ENCODE data around the gene HINFP. TPM values are rescaled to one million over a fixed set of nuclear protein-coding genes. Genes with fewer than 3 reads are reported as not detected.
A peak's percentile ranks its signal among the peaks of the same experiment; 100 is the strongest.

The HINFP gene
- total and polyA plus RNA-seq, 2 experiments from 2014 or later = 12.6 to 29.2 TPM

GRCh38 chr11:119093942-119094815 lies 27.2 kb upstream of the HINFP start:
- peaks cover 19% of the 10 kb centered on the region for H3K36me3 ChIP-seq (ENCODE audit: insufficient read depth)
- H3K27me3 ChIP-seq (ENCODE audit: insufficient read depth) = no peaks in the 10 kb centered on the region
- H3F3A ChIP-seq (replicated peaks; ENCODE audit: low read depth) = peaks cover 40% of the 10 kb centered on the region
- DNase-seq (ENCODE audit: low spot score) (peak; percentile 48), ATAC-seq (peak; percentile 5)
- peaks cover 29% of the 10 kb centered on the region; the same call in 1 of the 2 replicates for H4K20me1 ChIP-seq (replicated peaks; ENCODE audit: insufficient read depth)
- H3K9me3 Mint-ChIP-seq = no peaks in the 10 kb centered on the region; the same call in 2 of the 3 replicates
- no peaks in the 10 kb centered on the region for H3K9me2 ChIP-seq (ENCODE audit: insufficient read depth)
- peaks cover 27% of the 10 kb centered on the region for H3K27me3 Mint-ChIP-seq (ENCODE audit: insufficient read depth, low read depth, poor library complexity)
- peak overlapping the region; percentile 96 for H3K4me3 Mint-ChIP-seq
- H3K27ac Mint-ChIP-seq = peak overlapping the region; percentile 98
- H2AFZ ChIP-seq = no peak overlapping the region
- peaks cover 14% of the 10 kb centered on the region; the same call in 1 of the 2 replicates for H3K4me1 ChIP-seq (ENCODE audit: insufficient read depth)
- peak overlapping the region; percentile 85 for H3K27ac ChIP-seq (ENCODE audit: low read depth)
- peaks cover 34% of the 10 kb centered on the region for H3K79me2 ChIP-seq (replicated peaks; ENCODE audit: insufficient read depth)
- H3K36me3 Mint-ChIP-seq (ENCODE audit: low read depth) = peaks cover 79% of the 10 kb centered on the region
- TF ChIP-seq POLR2AphosphoS5 (IDR thresholded peaks at IDR 0.05; ENCODE audit: low read depth) (peak; percentile 26; the same call in 1 of the 2 replicates), ZNF331 (CRISPR knock-in tag; IDR thresholded peaks at IDR 0.05; ENCODE audit: low read depth) (no peak)
- peaks cover 10% of the 10 kb centered on the region for H3K4me1 Mint-ChIP-seq
- peak overlapping the region; percentile 100 for H3K4me2 ChIP-seq
- peak overlapping the region; percentile 96 for H3K4me3 ChIP-seq

DNA sequence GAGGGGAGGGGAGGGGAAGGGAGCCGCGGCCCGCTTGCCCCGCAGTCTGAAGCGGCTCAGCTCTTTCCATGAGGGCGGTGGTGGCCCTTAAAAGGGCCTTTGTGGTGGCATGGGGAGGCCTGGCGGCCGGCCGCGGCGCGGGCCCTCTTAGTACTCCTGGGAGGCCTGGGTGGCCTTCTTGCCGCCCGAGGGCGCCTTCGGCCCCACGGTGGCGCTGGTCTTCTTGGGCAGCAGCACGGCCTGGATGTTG lies 26.6 kb upstream of the HINFP start:
- Mint-ChIP-seq H3K27ac (peak overlapping the region; percentile 98), H3K27me3 (ENCODE audit: insufficient read depth, low read depth, poor library complexity) (peaks cover 27% of the 10 kb centered on the region), H3K9me3 (no peaks in the 10 kb centered on the region; the same call in 2 of the 3 replicates), H3K4me1 (peaks cover 10% of the 10 kb centered on the region), H3K4me3 (peak overlapping the region; percentile 96), H3K36me3 (ENCODE audit: low read depth) (peaks cover 77% of the 10 kb centered on the region)
- peak; percentile 68 for DNase-seq (ENCODE audit: low spot score)
- Histone ChIP-seq H3K4me3 (peak overlapping the region; percentile 96), H3K4me2 (peak overlapping the region; percentile 100), H3K27me3 (ENCODE audit: insufficient read depth) (no peaks in the 10 kb centered on the region), H3K36me3 (ENCODE audit: insufficient read depth) (peaks cover 19% of the 10 kb centered on the region), H3K79me2 (replicated peaks; ENCODE audit: insufficient read depth) (peaks cover 36% of the 10 kb centered on the region), H3K9me2 (ENCODE audit: insufficient read depth) (no peaks in the 10 kb centered on the region), H3K4me1 (ENCODE audit: insufficient read depth) (peaks cover 14% of the 10 kb centered on the region; the same call in 1 of the 2 replicates), H3K27ac (ENCODE audit: low read depth) (peak overlapping the region; percentile 13), H4K20me1 (replicated peaks; ENCODE audit: insufficient read depth) (peaks cover 29% of the 10 kb centered on the region; the same call in 1 of the 2 replicates), H2AFZ (no peak overlapping the region), H3F3A (replicated peaks; ENCODE audit: low read depth) (peaks cover 40% of the 10 kb centered on the region)
- peak; percentile 75 for ATAC-seq
- TF ChIP-seq, protein P1, sequence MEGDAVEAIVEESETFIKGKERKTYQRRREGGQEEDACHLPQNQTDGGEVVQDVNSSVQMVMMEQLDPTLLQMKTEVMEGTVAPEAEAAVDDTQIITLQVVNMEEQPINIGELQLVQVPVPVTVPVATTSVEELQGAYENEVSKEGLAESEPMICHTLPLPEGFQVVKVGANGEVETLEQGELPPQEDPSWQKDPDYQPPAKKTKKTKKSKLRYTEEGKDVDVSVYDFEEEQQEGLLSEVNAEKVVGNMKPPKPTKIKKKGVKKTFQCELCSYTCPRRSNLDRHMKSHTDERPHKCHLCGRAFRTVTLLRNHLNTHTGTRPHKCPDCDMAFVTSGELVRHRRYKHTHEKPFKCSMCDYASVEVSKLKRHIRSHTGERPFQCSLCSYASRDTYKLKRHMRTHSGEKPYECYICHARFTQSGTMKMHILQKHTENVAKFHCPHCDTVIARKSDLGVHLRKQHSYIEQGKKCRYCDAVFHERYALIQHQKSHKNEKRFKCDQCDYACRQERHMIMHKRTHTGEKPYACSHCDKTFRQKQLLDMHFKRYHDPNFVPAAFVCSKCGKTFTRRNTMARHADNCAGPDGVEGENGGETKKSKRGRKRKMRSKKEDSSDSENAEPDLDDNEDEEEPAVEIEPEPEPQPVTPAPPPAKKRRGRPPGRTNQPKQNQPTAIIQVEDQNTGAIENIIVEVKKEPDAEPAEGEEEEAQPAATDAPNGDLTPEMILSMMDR (conservative IDR thresholded peaks at IDR 0.05; ENCODE audit: low read depth in 2 of 2) = peak; percentile 48 to 73; a peak in 3 of 4 replicates
- no peak for TF ChIP-seq JUNB (IDR thresholded peaks at IDR 0.05; ENCODE audit: unreplicated experiment)

DNA sequence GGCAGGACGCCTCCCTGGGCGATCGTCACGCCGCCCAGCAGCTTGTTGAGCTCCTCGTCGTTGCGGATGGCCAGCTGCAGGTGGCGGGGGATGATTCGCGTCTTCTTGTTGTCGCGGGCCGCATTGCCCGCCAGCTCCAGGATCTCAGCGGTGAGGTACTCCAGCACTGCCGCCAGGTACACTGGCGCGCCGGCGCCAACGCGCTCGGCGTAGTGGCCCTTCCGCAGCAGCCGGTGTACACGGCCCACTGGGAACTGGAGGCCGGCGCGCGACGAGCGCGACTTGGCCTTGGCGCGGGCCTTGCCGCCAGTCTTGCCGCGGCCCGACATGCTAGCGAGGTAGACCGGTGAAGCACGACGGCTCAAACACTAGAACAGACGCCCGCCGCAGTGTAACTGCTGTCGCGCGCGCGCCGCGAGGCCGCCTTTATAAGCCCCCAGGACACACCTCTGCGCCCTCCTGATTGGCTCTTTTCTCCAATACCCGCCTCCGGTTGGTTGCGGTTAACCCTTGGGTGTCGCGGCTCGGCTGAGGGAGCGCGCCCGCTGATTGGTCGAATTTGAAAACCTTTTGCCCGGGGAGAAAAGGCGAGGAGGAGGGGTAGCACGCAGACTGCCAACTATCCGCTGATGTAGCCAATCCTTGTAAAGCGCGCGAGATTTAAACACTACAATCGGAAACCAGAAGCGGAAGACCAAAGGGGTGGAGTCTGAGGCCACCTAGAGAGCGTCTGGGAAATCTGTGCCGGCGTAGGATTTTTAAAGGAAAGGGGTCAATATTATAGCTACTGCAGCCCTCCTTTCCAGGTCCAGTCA lies 26.1 kb upstream of the HINFP start:
- peaks cover 41% of the 10 kb centered on the region for H3K79me2 ChIP-seq (replicated peaks; ENCODE audit: insufficient read depth)
- peak overlapping the region; percentile 96 for H3K4me3 Mint-ChIP-seq
- H3F3A ChIP-seq (replicated peaks; ENCODE audit: low read depth) = peaks cover 44% of the 10 kb centered on the region
- H3K27me3 ChIP-seq (ENCODE audit: insufficient read depth) = no peaks in the 10 kb centered on the region
- H3K27me3 Mint-ChIP-seq (ENCODE audit: insufficient read depth, low read depth, poor library complexity) = peaks cover 27% of the 10 kb centered on the region
- DNase-seq (ENCODE audit: low spot score) = peak; percentile 100
- peak overlapping the region; percentile 98 for H3K27ac Mint-ChIP-seq
- H3K4me1 ChIP-seq (ENCODE audit: insufficient read depth) = peaks cover 19% of the 10 kb centered on the region
- H3K9me3 Mint-ChIP-seq = no peaks in the 10 kb centered on the region; the same call in 2 of the 3 replicates
- peaks cover 26% of the 10 kb centered on the region; the same call in 1 of the 2 replicates for H4K20me1 ChIP-seq (replicated peaks; ENCODE audit: insufficient read depth)
- peak overlapping the region; percentile 13 for H3K27ac ChIP-seq (ENCODE audit: low read depth)
- H3K4me3 ChIP-seq = peak overlapping the region; percentile 96
- H3K4me1 Mint-ChIP-seq = peaks cover 16% of the 10 kb centered on the region
- ATAC-seq = peak; percentile 78
- no peaks in the 10 kb centered on the region for H3K9me2 ChIP-seq (ENCODE audit: insufficient read depth)
- peaks cover 19% of the 10 kb centered on the region for H3K36me3 ChIP-seq (ENCODE audit: insufficient read depth)
- no peak overlapping the region for H2AFZ ChIP-seq
- peaks cover 71% of the 10 kb centered on the region for H3K36me3 Mint-ChIP-seq (ENCODE audit: low read depth)
- H3K4me2 ChIP-seq = peak overlapping the region; percentile 100
- peak; percentile 64 for TF ChIP-seq CREB1 (CRISPR knock-in tag; IDR thresholded peaks at IDR 0.05; ENCODE audit: low read depth)
- TF ChIP-seq ZNF331 (CRISPR knock-in tag; IDR thresholded peaks at IDR 0.05; ENCODE audit: low read depth) = no peak
- TF ChIP-seq JUNB (IDR thresholded peaks at IDR 0.05; ENCODE audit: unreplicated experiment) = no peak
